Upper lobe of left lung (tissue), 6 donors: Measurements from ENCODE around the gene CDR2L. TPM values are rescaled to one million over a fixed set of nuclear protein-coding genes. Genes with fewer than 3 reads are reported as not detected.

Experiments
- ATAC-seq, 2 donors: fragments of 200-7000 bp; cut with Tn5 transposase; one replicate each; pipeline ENCODE4 v1.9.1; 2022; ENCODE audit warnings: mild to moderate bottlenecking in 2 of 2, moderate library complexity in 2 of 2; ENCODE audit not compliant: low FRiP score in 2 of 2
- DNase-seq, 2 donors: peaks; one replicate each; pipeline ENCODE4 v3.0.0-alpha.2; 2019 to 2020
- H3K27ac ChIP-seq, 4 donors: fragments of 200-600 bp; sonication (generic); one replicate each; pipeline ENCODE4 v1.5.1; 2016 to 2019
- H3K27me3 ChIP-seq, 4 donors: fragments of 200-600 bp; sonication (generic); one replicate each; pipeline ENCODE4 v1.5.1; 2017 to 2019
- H3K36me3 ChIP-seq, 4 donors: fragments of 200-600 bp; sonication (generic); one replicate each; pipeline ENCODE4 v1.5.1; 2016 to 2019
- H3K4me1 ChIP-seq, 4 donors: fragments of 200-600 bp; sonication (generic); one replicate each; pipeline ENCODE4 v1.5.1; 2018 to 2019
- H3K4me3 ChIP-seq, 4 donors: fragments of 200-600 bp; sonication (generic); one replicate each; pipeline ENCODE4 v1.5.1; 2017 to 2019; ENCODE audit warnings: mild to moderate bottlenecking in 2 of 4, moderate library complexity in 1 of 4
- H3K9me3 ChIP-seq, 4 donors: fragments of 200-600 bp; sonication (generic); one replicate each; pipeline ENCODE4 v1.5.1; 2018 to 2019
- CTCF ChIP-seq, 6 experiments: fragments of 450-650 bp in 4 of 6; fragments of 200-600 bp in 2 of 6; sonication (generic) in 2 of 6; IDR thresholded peaks; one replicate each; pipeline ENCODE4 v1.5.1; 2016 to 2019; ENCODE audit warnings: antibody characterized with exemption in 6 of 6
- EP300 ChIP-seq, 4 donors: sonication (generic); formaldehyde crosslinking; IDR thresholded peaks; one replicate each; pipeline ENCODE4 v1.5.1; 2017; ENCODE audit warnings: antibody characterized with exemption in 4 of 4, control low read depth in 2 of 4
- POLR2A ChIP-seq, 4 donors: fragments of 450-650 bp; IDR thresholded peaks; one replicate each; pipeline ENCODE4 v1.5.1; 2016 to 2017; ENCODE audit warnings: antibody characterized with exemption in 4 of 4, mild to moderate bottlenecking in 2 of 4
- POLR2AphosphoS5 ChIP-seq, 2 donors: sonication (generic); formaldehyde crosslinking; IDR thresholded peaks; one replicate each; pipeline ENCODE4 v1.5.1; 2017; ENCODE audit warnings: antibody characterized with exemption in 2 of 2
- WGBS, 2 donors: methylation state at CpG; one replicate each; pipeline ENCODE4 v1.1.5; 2017 to 2018; 5-methylcytosine and 5-hydroxymethylcytosine counted together
- total RNA-seq, 6 donors: library from RNA; depleted of rRNA in 4 of 6; stranded (reverse); fragments of >200 nt in 4 of 6; gene quantifications; one replicate each; pipeline versions ENCODE4 v1.1.0 to v1.2.1, GENCODE V29; 2016 to 2021
- donor health status: DM: no; HTN: no; CAD: no; lungs with moderate emphysema.
- donor health status: DM: no; HTN: yes; CAD: no; lungs with severe emphysema.

CDR2L gene
- 10 to 100 TPM; 15.6 to 48.8 (median 24.7) TPM for total RNA-seq

- Histone ChIP-seq H3K4me3 (peak within 1 kb of the TSS; percentile 53 to 97 (median 88)), H3K36me3 (no peaks in the 10 kb centered on the region), H3K4me1 (peaks cover 23 to 41% (median 38%) of the 10 kb centered on the region in 4 donors), H3K9me3 (no peaks in the 10 kb centered on the region), H3K27ac (peak within 1 kb of the TSS; percentile 90 to 98 (median 94)), H3K27me3 (peaks cover 0 to under 1% (median 0%) of the 10 kb centered on the region in 4 donors)
- DNase-seq: peak; percentile 99
- 0% methylated on average over 4 to 15 of the region's 51 CpGs for WGBS, 2 donors
- peak; percentile 91 to 96 for ATAC-seq
- TF ChIP-seq POLR2A (IDR thresholded peaks at IDR 0.05): peak in 3 of 4 donors; percentile 90 to 94 (median 91)
- peak in 2 of 6 experiments; percentile 4 to 17 for TF ChIP-seq CTCF (IDR thresholded peaks at IDR 0.05)
- TF ChIP-seq EP300 (IDR thresholded peaks at IDR 0.05): no peak
- peak; percentile 54 to 88 for TF ChIP-seq POLR2AphosphoS5 (IDR thresholded peaks at IDR 0.05)
Measured at GRCh38 chr17:74987418-74987908, at the start of gene CDR2L. Gene CDR2L (plus strand): TSS chr17:74987632. CDS start chr17:74988044, 412 bp downstream.

GRCh38 chr17:74938194-74938950 is 49.1 kb upstream of the CDR2L start:
- DNase-seq (no peak), ATAC-seq (no peak)
- Histone ChIP-seq H3K4me1 (peaks cover 0 to 12% (median 11%) of the 10 kb centered on the region in 4 donors), H3K27me3 (peaks cover 3 to 24% (median 7%) of the 10 kb centered on the region in 4 donors), H3K36me3 (no peaks in the 10 kb centered on the region), H3K27ac (no peak overlapping the region), H3K9me3 (no peaks in the 10 kb centered on the region), H3K4me3 (no peak overlapping the region)
- TF ChIP-seq EP300 (IDR thresholded peaks at IDR 0.05) (no peak), POLR2A (IDR thresholded peaks at IDR 0.05) (no peak), POLR2AphosphoS5 (IDR thresholded peaks at IDR 0.05) (no peak), CTCF (IDR thresholded peaks at IDR 0.05) (no peak)
- WGBS, 2 donors: 68 to 74% methylated on average over 8 of the region's 8 CpGs

- Histone ChIP-seq H3K27me3 (peaks cover 3 to 24% (median 7%) of the 10 kb centered on the region in 4 donors), H3K9me3 (no peaks in the 10 kb centered on the region), H3K4me3 (no peak overlapping the region), H3K4me1 (peaks cover 0 to 12% (median 11%) of the 10 kb centered on the region in 4 donors), H3K27ac (no peak overlapping the region), H3K36me3 (no peaks in the 10 kb centered on the region)
- DNase-seq (no peak), ATAC-seq (no peak)
- no peak for TF ChIP-seq POLR2A (IDR thresholded peaks at IDR 0.05)
- no peak for TF ChIP-seq CTCF (IDR thresholded peaks at IDR 0.05)
- TF ChIP-seq POLR2AphosphoS5 (IDR thresholded peaks at IDR 0.05): no peak
- 45 to 47% methylated on average over 8 of the region's 8 CpGs for WGBS, 2 donors
Measured at GRCh38 chr17:74939534-74939933, 47.9 kb upstream of the CDR2L start.

- 82% methylated on average over 19 of the region's 21 CpGs; no CpG with 5 or more reads in 1 of the 2 donors for WGBS, 2 donors
- TF ChIP-seq POLR2A (IDR thresholded peaks at IDR 0.05) (no peak), CTCF (IDR thresholded peaks at IDR 0.05) (no peak), EP300 (IDR thresholded peaks at IDR 0.05) (no peak), POLR2AphosphoS5 (IDR thresholded peaks at IDR 0.05) (no peak)
- Histone ChIP-seq H3K9me3 (no peaks in the 10 kb centered on the region), H3K36me3 (no peaks in the 10 kb centered on the region), H3K27me3 (peaks cover 0 to 12% (median 3%) of the 10 kb centered on the region in 4 donors), H3K4me3 (no peak overlapping the region), H3K4me1 (peaks cover 0 to 2% (median 2%) of the 10 kb centered on the region in 4 donors), H3K27ac (no peak overlapping the region)
- peak in 1 of 2 donors; percentile 65 for DNase-seq
- no peak for ATAC-seq
Measured at GRCh38 chr17:74941128-74941725, 46.2 kb upstream of the CDR2L start.
